Suprapubic skin (tissue), 4 donors: ENCODE data around the gene AMIGO3. TPM values are rescaled to one million over a fixed set of nuclear protein-coding genes. Genes with fewer than 3 reads are reported as not detected.

Experiments
- DNase-seq, 2 donors: peaks; one replicate each; pipeline ENCODE4 v3.0.0-alpha.2; 2019; ENCODE audit warnings: low spot score in 2 of 2
- H3K27ac ChIP-seq: fragments of 200-600 bp; sonication (generic); one replicate; pipeline ENCODE4 v1.5.1; 2019
- H3K27me3 ChIP-seq: fragments of 200-600 bp; sonication (generic); one replicate; pipeline ENCODE4 v1.5.1; 2019
- H3K36me3 ChIP-seq: fragments of 200-600 bp; sonication (generic); one replicate; pipeline ENCODE4 v1.5.1; 2019
- H3K4me1 ChIP-seq: fragments of 200-600 bp; sonication (generic); one replicate; pipeline ENCODE4 v1.5.1; 2019
- H3K4me3 ChIP-seq: fragments of 200-600 bp; sonication (generic); one replicate; pipeline ENCODE4 v1.5.1; 2019; ENCODE audit warnings: mild to moderate bottlenecking
- H3K9me3 ChIP-seq: fragments of 200-600 bp; sonication (generic); one replicate; pipeline ENCODE4 v1.5.1; 2019
- CTCF ChIP-seq, 2 donors: fragments of 200-600 bp in 1 of 2; fragments of 450-650 bp in 1 of 2; sonication (generic) in 1 of 2; IDR thresholded peaks; one replicate each; pipeline ENCODE4 v1.5.1; 2016 to 2019; ENCODE audit warnings: antibody characterized with exemption in 2 of 2, mild to moderate bottlenecking in 1 of 2, moderate library complexity in 1 of 2
- EP300 ChIP-seq: sonication (generic); formaldehyde crosslinking; IDR thresholded peaks from one replicate; pipeline ENCODE4 v1.6.1; 2017; ENCODE audit warnings: antibody characterized with exemption
- POLR2A ChIP-seq, 2 donors: fragments of 450-650 bp; IDR thresholded peaks; one replicate each; pipeline ENCODE4 v1.6.1; 2017; ENCODE audit warnings: antibody characterized with exemption in 2 of 2, mild to moderate bottlenecking in 2 of 2, moderate library complexity in 2 of 2
- POLR2AphosphoS5 ChIP-seq, 3 donors: sonication (generic); formaldehyde crosslinking; IDR thresholded peaks; one replicate each; pipeline ENCODE4 v1.6.1; 2017; ENCODE audit warnings: antibody characterized with exemption in 3 of 3
- WGBS: methylation state at CpG from one replicate; pipeline ENCODE4 v1.1.5; 2018; 5-methylcytosine and 5-hydroxymethylcytosine counted together
- total RNA-seq, 4 donors: library from RNA; depleted of rRNA; stranded (reverse); fragments of >200 nt; gene quantifications; one replicate each; pipeline ENCODE4 v1.1.0, GENCODE V29; 2016

Gene AMIGO3
- total RNA-seq: 1 to 10 TPM; 1.6 to 3.8 (median 2.5) TPM

- TF ChIP-seq POLR2A (IDR thresholded peaks at IDR 0.05) (peak in 1 of 2 donors; percentile 6), POLR2AphosphoS5 (IDR thresholded peaks at IDR 0.05) (peak in 1 of 3 donors; percentile 34), CTCF (IDR thresholded peaks at IDR 0.05) (peak; percentile 48 to 80), EP300 (no peak)
- WGBS: under 1% methylated on average over 20 of the region's 50 CpGs
- Histone ChIP-seq H3K36me3 (peaks cover 30% of the 10 kb centered on the region), H3K9me3 (no peaks in the 10 kb centered on the region), H3K4me1 (peaks cover 56% of the 10 kb centered on the region), H3K27ac (peak within 1 kb of the TSS; percentile 62), H3K4me3 (peak within 1 kb of the TSS; percentile 46), H3K27me3 (no peaks in the 10 kb centered on the region)
- DNase-seq: peak; percentile 98 to 99
These were observed at the start of gene AMIGO3 for GRCh38 chr3:49719214-49719884. Gene AMIGO3, minus strand, starts transcription at chr3:49719684. Its CDS starts 219 bp downstream, at chr3:49719465.

- Histone ChIP-seq H3K4me3 (no peak overlapping the region), H3K27me3 (no peaks in the 10 kb centered on the region), H3K9me3 (no peaks in the 10 kb centered on the region), H3K27ac (no peak overlapping the region), H3K4me1 (no peaks in the 10 kb centered on the region), H3K36me3 (peaks cover 3% of the 10 kb centered on the region)
- 97% methylated on average over 4 of the region's 4 CpGs for WGBS
- no peak for DNase-seq
- TF ChIP-seq POLR2A (IDR thresholded peaks at IDR 0.05) (no peak), EP300 (no peak), CTCF (IDR thresholded peaks at IDR 0.05) (no peak), POLR2AphosphoS5 (IDR thresholded peaks at IDR 0.05) (no peak)
These were observed 44.5 kb upstream of the AMIGO3 start for GRCh38 chr3:49763981-49764380.

GRCh38 chr3:49761661-49762060 lies 42.2 kb upstream of the AMIGO3 start:
- Histone ChIP-seq H3K4me3 (no peak overlapping the region), H3K27ac (no peak overlapping the region), H3K36me3 (peaks cover 3% of the 10 kb centered on the region), H3K9me3 (no peaks in the 10 kb centered on the region), H3K4me1 (no peaks in the 10 kb centered on the region), H3K27me3 (no peaks in the 10 kb centered on the region)
- no peak for TF ChIP-seq EP300
- no peak for TF ChIP-seq POLR2AphosphoS5 (IDR thresholded peaks at IDR 0.05)
- TF ChIP-seq POLR2A (IDR thresholded peaks at IDR 0.05): no peak
- TF ChIP-seq CTCF (IDR thresholded peaks at IDR 0.05): no peak
- peak in 1 of 2 donors; percentile 18 for DNase-seq
- WGBS: 82% methylated on average over 3 of the region's 3 CpGs

- Histone ChIP-seq H3K9me3 (no peaks in the 10 kb centered on the region), H3K27me3 (no peaks in the 10 kb centered on the region), H3K4me3 (no peak overlapping the region), H3K36me3 (peaks cover 3% of the 10 kb centered on the region), H3K27ac (no peak overlapping the region), H3K4me1 (peaks cover 8% of the 10 kb centered on the region)
- TF ChIP-seq EP300: no peak
- TF ChIP-seq POLR2AphosphoS5 (IDR thresholded peaks at IDR 0.05): no peak
- TF ChIP-seq CTCF (IDR thresholded peaks at IDR 0.05): no peak
- TF ChIP-seq POLR2A (IDR thresholded peaks at IDR 0.05): no peak
- WGBS: 33% methylated on average over 1 of the region's 1 CpG
- no peak for DNase-seq
These were observed 39.7 kb upstream of the AMIGO3 start for GRCh38 chr3:49759226-49759625.

GRCh38 chr3:49757197-49757596 lies 37.7 kb upstream of the AMIGO3 start:
- no peak for DNase-seq
- no peak for TF ChIP-seq CTCF (IDR thresholded peaks at IDR 0.05)
- no peak for TF ChIP-seq POLR2A (IDR thresholded peaks at IDR 0.05)
- no peak for TF ChIP-seq POLR2AphosphoS5 (IDR thresholded peaks at IDR 0.05)
- TF ChIP-seq EP300: no peak
- Histone ChIP-seq H3K27ac (no peak overlapping the region), H3K27me3 (no peaks in the 10 kb centered on the region), H3K36me3 (peaks cover 3% of the 10 kb centered on the region), H3K9me3 (no peaks in the 10 kb centered on the region), H3K4me1 (peaks cover 15% of the 10 kb centered on the region), H3K4me3 (no peak overlapping the region)
- WGBS: 83% methylated on average over 2 of the region's 2 CpGs
